K562 (cell line): Measurements from ENCODE around the gene COX6B1. TPM values are rescaled to one million over a fixed set of nuclear protein-coding genes. Genes with fewer than 3 reads are reported as not detected.

ENCODE experiments used
- CBFA2T3 ChIP-seq: fragments of 450-650 bp; IDR thresholded peaks from 2 replicates; pipeline ENCODE4 v1.6.1; 2017
- E2F3 ChIP-seq: fragments of 250-450 bp; sonication (Bioruptor Pico); IDR thresholded peaks from 2 replicates; pipeline ENCODE4 v1.4.0; 2020; ENCODE audit warnings: mild to moderate bottlenecking
- ELK1 ChIP-seq: sonication (generic); formaldehyde crosslinking; IDR thresholded peaks from 2 replicates; pipeline ENCODE4 v1.8.1; 2022; ENCODE audit warnings: missing genetic modification reagents
- EZH2 ChIP-seq: IDR thresholded peaks from 2 replicates; pipeline ENCODE4 v1.6.1; 2012; ENCODE audit warnings: low read depth, mild to moderate bottlenecking, inconsistent platforms, low read length, borderline replicate concordance
- FUS ChIP-seq: fragments of 200-400 bp; formaldehyde crosslinking; optimal IDR thresholded peaks from 2 replicates; pipeline ENCODE3; 2017; ENCODE audit warnings: low read depth, low read length
- HDAC3 ChIP-seq: fragments of 450-650 bp; IDR thresholded peaks from 2 replicates; pipeline ENCODE4 v1.6.1; 2018; ENCODE audit warnings: borderline replicate concordance, mild to moderate bottlenecking, moderate library complexity; ENCODE audit not compliant: partially characterized antibody
- HLTF ChIP-seq: fragments of 450-650 bp; IDR thresholded peaks from 2 replicates; pipeline ENCODE4 v1.6.1; 2016
- IRF9 ChIP-seq: fragments of 450-650 bp; IDR thresholded peaks from 2 replicates; pipeline ENCODE4 v1.6.1; 2016; ENCODE audit warnings: missing biosample characterization, missing genetic modification characterization
- JUN ChIP-seq, 2 experiments: sonication (generic) in 1 of 2; formaldehyde crosslinking in 1 of 2; IDR thresholded peaks; 2 replicates each; pipeline versions ENCODE4 v1.6.1 to v1.8.0; 2012 to 2022; ENCODE audit warnings: borderline replicate concordance in 2 of 2, mild to moderate bottlenecking in 2 of 2, improper control_type of control experiment in 1 of 2, low read depth in 1 of 2, low read length in 1 of 2, missing genetic modification reagents in 1 of 2
- MCM5 ChIP-seq: fragments of 450-650 bp; IDR thresholded peaks from 2 replicates; pipeline ENCODE4 v1.6.1; 2016; ENCODE audit warnings: low read depth
- SMAD1 ChIP-seq: fragments of 150-350 bp; IDR thresholded peaks from 2 replicates; pipeline ENCODE4 v1.6.1; 2014; ENCODE audit warnings: low read length, low read depth; ENCODE audit not compliant: partially characterized antibody
- TAF15 ChIP-seq: fragments of 200-400 bp; formaldehyde crosslinking; IDR thresholded peaks from 2 replicates; pipeline ENCODE4 v1.6.1; 2017; ENCODE audit warnings: mild to moderate bottlenecking, low read depth, low read length, moderate library complexity
- THAP7 ChIP-seq: fragments of 250-450 bp; sonication (Bioruptor Pico); IDR thresholded peaks from 2 replicates; pipeline ENCODE4 v1.5.0; 2021
- XRCC5 ChIP-seq: fragments of 200-400 bp; formaldehyde crosslinking; IDR thresholded peaks from 2 replicates; pipeline ENCODE4 v1.6.1; 2017; ENCODE audit warnings: low read depth, mild to moderate bottlenecking, low read length
- ZBTB40 ChIP-seq, 2 experiments: fragments of 450-650 bp in 1 of 2; sonication (generic) in 1 of 2; formaldehyde crosslinking in 1 of 2; IDR thresholded peaks; 2 replicates each; pipeline versions ENCODE4 v1.7.1 to v1.9.0; 2016 to 2022; ENCODE audit warnings: inconsistent platforms in 1 of 2, mild to moderate bottlenecking in 1 of 2, missing genetic modification reagents in 1 of 2
- polyA plus RNA-seq, 8 experiments: library from polyadenylated mRNA; depleted of rRNA in 4 of 8; stranded (reverse) in 5 of 8; unstranded in 3 of 8; fragments of >200 nt; fragmentation: Nextera tagmentation in 2 of 8; fragmentation: Illumina TruSeq in 1 of 8; extraction: Ambion mirVana in 2 of 8; extraction: Trizol in 1 of 8; gene quantifications; 2 replicates each; pipeline versions ENCODE4 v1.2.1 to v1.2.3, GENCODE V29; 2011 to 2014; ENCODE audit warnings: inconsistent platforms in 1 of 8, missing spikeins in 1 of 8
- total RNA-seq, 7 experiments: library from RNA; depleted of rRNA in 6 of 7; stranded (reverse); fragments of >200 nt in 6 of 7; fragmentation: Illumina TruSeq in 2 of 7; extraction: Trizol in 2 of 7; gene quantifications; 2 replicates each; pipeline versions ENCODE4 v1.2.1 to v1.2.3, GENCODE V29; 2011 to 2021; ENCODE audit warnings: low replicate concordance in 1 of 7

Gene COX6B1
- total and polyA plus RNA-seq, 9 of the 15 experiments (the other 6 are each of a cell fraction or from before 2014, with no cell fraction given), result 777 to 2,393 (median 1,219) TPM

- TF ChIP-seq CBFA2T3, result no peak
- TF ChIP-seq ZBTB40 (IDR thresholded peaks at IDR 0.05), result peak; percentile 65
- TF ChIP-seq ZBTB40 (CRISPR knock-in tag; IDR thresholded peaks at IDR 0.05), result no peak
- TF ChIP-seq HDAC3, result no peak
- TF ChIP-seq XRCC5, result no peak; the same call in 1 of the 2 replicates
- no peak for TF ChIP-seq SMAD1
- no peak for TF ChIP-seq EZH2
- no peak for TF ChIP-seq FUS
- TF ChIP-seq MCM5, result no peak
- no peak for TF ChIP-seq HLTF
- no peak for TF ChIP-seq IRF9 (tag)
- no peak for TF ChIP-seq TAF15
- no peak for TF ChIP-seq ELK1 (CRISPR knock-in tag)
- no peak for TF ChIP-seq E2F3 (CRISPR knock-in tag)
- TF ChIP-seq THAP7 (CRISPR knock-in tag), result no peak
- TF ChIP-seq JUN (IDR thresholded peaks at IDR 0.05; ENCODE audit: borderline replicate concordance, low read depth, low read length), result peak; percentile 99
- TF ChIP-seq JUN (CRISPR knock-in tag; IDR thresholded peaks at IDR 0.05; ENCODE audit: borderline replicate concordance), result no peak
Observed at GRCh38 chr19:35628565-35629331, 19.4 kb upstream of the COX6B1 start, which contains the start of gene RBM42 (continued).
